ENCODE results near the gene MCRIP1. TPM values are rescaled to one million over a fixed set of nuclear protein-coding genes. Genes with fewer than 3 reads are reported as not detected.

MCRIP1 gene
- polyA plus RNA-seq, 1 donor (not counting 4 experiments of a cell fraction or from before 2014, with no cell fraction given) = 17.7 TPM

GRCh38 chr17:81814748-81815645 is 18.1 kb downstream of the MCRIP1 start:
- Histone ChIP-seq H4K20me1 (ENCODE audit: control insufficient read depth, extremely low read depth, insufficient read depth, low read length) (no peaks in the 10 kb centered on the region), H3K4me3 (ENCODE audit: control insufficient read depth in 2 of 3, extremely low read depth in 1 of 3, insufficient read depth in 2 of 3, low read depth in 1 of 3, low read length in 3 of 3) (no peak overlapping the region), H2AFZ (ENCODE audit: control insufficient read depth, low read length) (no peak overlapping the region), H3K27me3 (ENCODE audit: control insufficient read depth, extremely low read depth, insufficient read depth, low read length) (peaks cover 16% of the 10 kb centered on the region), H3K4me2 (ENCODE audit: control insufficient read depth, extremely low read depth, insufficient read depth, low read depth, low read length) (no peak overlapping the region), H3K4me1 (ENCODE audit: control insufficient read depth, extremely low read depth, insufficient read depth, low read length) (no peaks in the 10 kb centered on the region), H3K36me3 (ENCODE audit: control insufficient read depth in 2 of 2, extremely low read depth in 1 of 2, insufficient read depth in 2 of 2, low read length in 2 of 2) (no peaks in the 10 kb centered on the region), H3K27ac (ENCODE audit: control insufficient read depth, insufficient read depth, low read length) (no peak overlapping the region), H3K9me1 (ENCODE audit: control insufficient read depth, extremely low read depth, insufficient read depth, low read length) (no peaks in the 10 kb centered on the region), H3K79me2 (ENCODE audit: control insufficient read depth, insufficient read depth, low read length) (no peaks in the 10 kb centered on the region), H3K9me3 (ENCODE audit: control insufficient read depth, low read depth, low read length) (no peaks in the 10 kb centered on the region), H3K9ac (ENCODE audit: control insufficient read depth, extremely low read depth, insufficient read depth, low read length) (no peak overlapping the region)
- TF ChIP-seq EZH2 (IDR thresholded peaks at IDR 0.05; ENCODE audit: low read length) (no peak), CTCF (optimal IDR thresholded peaks at IDR 0.05 in 1 of 3, IDR thresholded peaks at IDR 0.05 in 1 of 3, conservative IDR thresholded peaks at IDR 0.05 in 1 of 3; ENCODE audit: extremely low read depth in 1 of 3, insufficient read depth in 2 of 3, low read length in 3 of 3) (no peak)
- FAIRE-seq (no peak), DNase-seq (ENCODE audit: low read depth, low spot score) (no peak)
- dilution Hi-C loops (cut with MboI; ENCODE audit: extremely low pct_ligation_motif_present, low sequenced_read_pairs) = no loop called here

GRCh38 chr17:81813861-81814683 is 19.0 kb downstream of the MCRIP1 start:
- dilution Hi-C loops (cut with MboI; ENCODE audit: extremely low pct_ligation_motif_present, low sequenced_read_pairs) = no loop called here
- no peak for FAIRE-seq

More at GRCh38 chr17:81813861-81814683, 19.0 kb downstream of the MCRIP1 start:
- H2AFZ ChIP-seq (ENCODE audit: control insufficient read depth, low read length) = no peak overlapping the region
- no peaks in the 10 kb centered on the region for H3K36me3 ChIP-seq (ENCODE audit: control insufficient read depth in 2 of 2, extremely low read depth in 1 of 2, insufficient read depth in 2 of 2, low read length in 2 of 2)
- H3K9me3 ChIP-seq (ENCODE audit: control insufficient read depth, low read depth, low read length) = no peaks in the 10 kb centered on the region
- DNase-seq (ENCODE audit: low read depth, low spot score) = no peak
- H3K4me3 ChIP-seq (ENCODE audit: control insufficient read depth in 2 of 3, extremely low read depth in 1 of 3, insufficient read depth in 2 of 3, low read depth in 1 of 3, low read length in 3 of 3) = no peak overlapping the region
- H3K9me1 ChIP-seq (ENCODE audit: control insufficient read depth, extremely low read depth, insufficient read depth, low read length) = no peaks in the 10 kb centered on the region
- no peak overlapping the region for H3K9ac ChIP-seq (ENCODE audit: control insufficient read depth, extremely low read depth, insufficient read depth, low read length)
- H3K4me2 ChIP-seq (ENCODE audit: control insufficient read depth, extremely low read depth, insufficient read depth, low read depth, low read length) = no peak overlapping the region
- no peaks in the 10 kb centered on the region for H4K20me1 ChIP-seq (ENCODE audit: control insufficient read depth, extremely low read depth, insufficient read depth, low read length)
- peaks cover 16% of the 10 kb centered on the region for H3K27me3 ChIP-seq (ENCODE audit: control insufficient read depth, extremely low read depth, insufficient read depth, low read length)
- H3K4me1 ChIP-seq (ENCODE audit: control insufficient read depth, extremely low read depth, insufficient read depth, low read length) = no peaks in the 10 kb centered on the region
- H3K79me2 ChIP-seq (ENCODE audit: control insufficient read depth, insufficient read depth, low read length) = no peaks in the 10 kb centered on the region
- TF ChIP-seq EZH2 (IDR thresholded peaks at IDR 0.05; ENCODE audit: low read length) (no peak), CTCF (optimal IDR thresholded peaks at IDR 0.05 in 1 of 3, IDR thresholded peaks at IDR 0.05 in 1 of 3, conservative IDR thresholded peaks at IDR 0.05 in 1 of 3; ENCODE audit: extremely low read depth in 1 of 3, insufficient read depth in 2 of 3, low read length in 3 of 3) (no peak)
- H3K27ac ChIP-seq (ENCODE audit: control insufficient read depth, insufficient read depth, low read length) = no peak overlapping the region
